A673 (cell line): ENCODE measurements around the gene F2RL3. TPM values are rescaled to one million over a fixed set of nuclear protein-coding genes. Genes with fewer than 3 reads are reported as not detected.

Experiments
- BruUV-seq: library from RNA; stranded (reverse); fragments of 400-500 nt; replicated peaks from 2 replicates; lab custom pipeline; 2021; lab: Mats Ljungman, UMichigan
- CTCF ChIA-PET: fragments of 300-600 bp; sonication (Branson Sonifier 250); formaldehyde crosslinking; loops from one replicate; lab custom pipeline; 2022; ENCODE audit warnings: antibody characterized with exemption; lab: Charles Lee
- POLR2A ChIA-PET: fragments of 300-600 bp; sonication (Branson Sonifier 250); formaldehyde crosslinking; loops from one replicate; lab custom pipeline; 2022; ENCODE audit warnings: antibody characterized with exemption; ENCODE audit not compliant: low non-redundant PET; lab: Charles Lee
- DNase-seq: peaks from one replicate; pipeline ENCODE4 v3.0.0-alpha.2; 2015; ENCODE audit warnings: low spot score
- H3K27ac ChIP-seq: fragments of 200-600 bp; sonication (generic); 2 replicates; pipeline ENCODE4 v1.5.1; 2016; ENCODE audit warnings: mixed run types, low read depth, mild to moderate bottlenecking, mixed read lengths, antibody characterized with exemption, low read length; ENCODE audit not compliant: poor library complexity, severe bottlenecking
- H3K27me3 ChIP-seq: fragments of 200-600 bp; sonication (generic); replicated peaks from 2 replicates; pipeline ENCODE4 v1.6.1; 2017; ENCODE audit warnings: mixed run types, low read depth, mild to moderate bottlenecking, mixed read lengths, antibody characterized with exemption, low read length; ENCODE audit not compliant: insufficient read depth, poor library complexity
- H3K36me3 ChIP-seq: fragments of 200-600 bp; sonication (generic); 2 replicates; pipeline ENCODE4 v1.6.1; 2016; ENCODE audit warnings: mixed run types, mild to moderate bottlenecking, mixed read lengths, antibody characterized with exemption, low read length; ENCODE audit not compliant: insufficient read depth, poor library complexity, severe bottlenecking
- H3K4me1 ChIP-seq: fragments of 200-600 bp; sonication (generic); 2 replicates; pipeline ENCODE4 v1.6.1; 2017; ENCODE audit warnings: mixed run types, mild to moderate bottlenecking, mixed read lengths, antibody characterized with exemption, low read length; ENCODE audit not compliant: insufficient read depth, poor library complexity, severe bottlenecking
- H3K4me3 ChIP-seq: fragments of 200-600 bp; sonication (generic); 2 replicates; pipeline ENCODE4 v1.5.1; 2016; ENCODE audit warnings: low read depth, mixed run types, mild to moderate bottlenecking, mixed read lengths, low read length; ENCODE audit not compliant: poor library complexity, severe bottlenecking
- H3K9me3 ChIP-seq: fragments of 200-600 bp; sonication (generic); 2 replicates; pipeline ENCODE4 v1.6.1; 2016; ENCODE audit warnings: mixed run types, low read depth, mild to moderate bottlenecking, mixed read lengths, antibody characterized with exemption, low read length; ENCODE audit not compliant: poor library complexity, severe bottlenecking
- CTCF ChIP-seq: fragments of 300-800, 200-600 bp; sonication (generic); conservative IDR thresholded peaks from 2 replicates; pipeline ENCODE4 v1.5.1; 2017; ENCODE audit warnings: low read depth, mild to moderate bottlenecking, antibody characterized with exemption, low read length, moderate library complexity, mixed read lengths
- EZH2 ChIP-seq: fragments of 200-600 bp; sonication (generic); IDR thresholded peaks from 2 replicates; pipeline ENCODE4 v1.6.1; 2017; ENCODE audit warnings: borderline replicate concordance, low read depth, mild to moderate bottlenecking, mixed read lengths, antibody characterized with exemption, low read length; ENCODE audit not compliant: poor library complexity, severe bottlenecking
- intact Hi-C: fragments of 100-400 bp; cut with micrococcal nuclease; formaldehyde crosslinking; loops from one replicate; pipeline ENCODE4 v1.10.0; 2022; ENCODE audit not compliant: unreplicated experiment
- total RNA-seq: library from RNA; stranded (reverse); gene quantifications from 2 replicates; pipeline ENCODE4 v1.2.3, GENCODE V29; 2021

Gene F2RL3
- total RNA-seq, 1 experiment from 2014 or later, result not detected

GRCh38 chr19:16887353-16888265 is 1.2 kb upstream of the F2RL3 start:
- no peak overlapping the region for H3K27ac ChIP-seq
- intact Hi-C loops, result no loop called here
- no peaks in the 10 kb centered on the region for H3K27me3 ChIP-seq
- DNase-seq, result no peak
- ChIA-PET CTCF (no interaction called here), POLR2A (no interaction called here)
- no peak for TF ChIP-seq CTCF
- TF ChIP-seq EZH2, result no peak
- H3K4me1 ChIP-seq, result no peaks in the 10 kb centered on the region
- no TSS peak for BruUV-seq
- peaks cover 9% of the 10 kb centered on the region for H3K9me3 ChIP-seq
- no peak overlapping the region for H3K4me3 ChIP-seq
- H3K36me3 ChIP-seq, result no peaks in the 10 kb centered on the region

- intact Hi-C loops, result no loop called here
- Histone ChIP-seq H3K4me3 (no peak overlapping the region), H3K4me1 (no peaks in the 10 kb centered on the region)
Observed at GRCh38 chr19:16889366-16889882, 625 bp downstream of the F2RL3 start.

More at GRCh38 chr19:16889366-16889882, 625 bp downstream of the F2RL3 start:
- Histone ChIP-seq H3K9me3 (no peaks in the 10 kb centered on the region), H3K36me3 (no peaks in the 10 kb centered on the region), H3K27ac (no peak overlapping the region), H3K27me3 (no peaks in the 10 kb centered on the region)
- no peak for DNase-seq
- BruUV-seq, result no TSS peak
- ChIA-PET CTCF (interaction anchor here (0.6 kb wide), 1 partner anchor 21 kb away, joined by 3 read pairs; no protein-coding TSS in a partner anchor), POLR2A (no interaction called here)
- TF ChIP-seq CTCF (no peak), EZH2 (no peak)
